HEK293T (cell line): Measurements from ENCODE around the gene CCDC88B.

Experiments
- CTCF ChIA-PET: fragments of 350-600 bp; formaldehyde crosslinking; extraction: SDS; loops from one replicate; lab custom pipeline; 2021; ENCODE audit warnings: antibody characterized with exemption, inconsistent platforms; lab: Yijun Ruan, JAX
- POLR2A ChIA-PET: fragments of 350-600 bp; formaldehyde crosslinking; extraction: SDS; loops from one replicate; lab custom pipeline; 2020; ENCODE audit warnings: antibody characterized with exemption, inconsistent platforms; lab: Yijun Ruan, JAX
- DNase-seq: peaks from one replicate; pipeline ENCODE4 v3.0.0; 2012; ENCODE audit warnings: mixed read lengths; ENCODE audit errors: extremely low spot score
- ARNT ChIP-seq: fragments of 450-650 bp; IDR thresholded peaks from 2 replicates; pipeline ENCODE4 v1.6.1; 2017; ENCODE audit warnings: mild to moderate bottlenecking
- BHLHE40 ChIP-seq: fragments of 450-650 bp; IDR thresholded peaks from 2 replicates; pipeline ENCODE4 v1.6.1; 2016; ENCODE audit warnings: mild to moderate bottlenecking, moderate library complexity, borderline replicate concordance
- CTBP1 ChIP-seq: fragments of 450-650 bp; IDR thresholded peaks from 2 replicates; pipeline ENCODE4 v1.6.1; 2016; ENCODE audit warnings: borderline replicate concordance
- ELF4 ChIP-seq: fragments of 450-650 bp; IDR thresholded peaks from 2 replicates; pipeline ENCODE4 v1.6.1; 2017; ENCODE audit warnings: antibody characterized with exemption
- FOXA1 ChIP-seq: fragments of 450-650 bp; IDR thresholded peaks from 2 replicates; pipeline ENCODE4 v1.6.1; 2016; ENCODE audit warnings: mild to moderate bottlenecking
- FOXK2 ChIP-seq: fragments of 450-650 bp; IDR thresholded peaks from 2 replicates; pipeline ENCODE4 v1.6.1; 2016; ENCODE audit warnings: mild to moderate bottlenecking
- FOXM1 ChIP-seq: fragments of 450-650 bp; IDR thresholded peaks from 2 replicates; pipeline ENCODE4 v1.6.1; 2017; ENCODE audit warnings: mild to moderate bottlenecking, borderline replicate concordance
- HDGF ChIP-seq: fragments of 450-650 bp; IDR thresholded peaks from 2 replicates; pipeline ENCODE4 v1.6.1; 2017; ENCODE audit warnings: antibody characterized with exemption, borderline replicate concordance
- L3MBTL2 ChIP-seq: fragments of 450-650 bp; conservative IDR thresholded peaks from 2 replicates; pipeline ENCODE4 v1.6.1; 2016; ENCODE audit warnings: mild to moderate bottlenecking
- LEF1 ChIP-seq: fragments of 450-650 bp; IDR thresholded peaks from 2 replicates; pipeline ENCODE4 v1.6.1; 2017; ENCODE audit warnings: mild to moderate bottlenecking, borderline replicate concordance
- NFRKB ChIP-seq: fragments of 450-650 bp; IDR thresholded peaks from 2 replicates; pipeline ENCODE4 v1.6.1; 2016; ENCODE audit warnings: mild to moderate bottlenecking, moderate library complexity
- PKNOX1 ChIP-seq: fragments of 450-650 bp; IDR thresholded peaks from 2 replicates; pipeline ENCODE4 v1.6.1; 2016
- SP1 ChIP-seq: fragments of 450-650 bp; IDR thresholded peaks from 2 replicates; pipeline ENCODE4 v1.6.1; 2017
- SUZ12 ChIP-seq: fragments of 450-650 bp; IDR thresholded peaks from 2 replicates; pipeline ENCODE4 v1.6.1; 2016; ENCODE audit warnings: mild to moderate bottlenecking
- TARDBP ChIP-seq: fragments of 450-650 bp; IDR thresholded peaks from 2 replicates; pipeline ENCODE4 v1.6.1; 2016
- ZNF384 ChIP-seq: fragments of 450-650 bp; IDR thresholded peaks from 2 replicates; pipeline ENCODE4 v1.6.1; 2016

Gene CCDC88B

DNA sequence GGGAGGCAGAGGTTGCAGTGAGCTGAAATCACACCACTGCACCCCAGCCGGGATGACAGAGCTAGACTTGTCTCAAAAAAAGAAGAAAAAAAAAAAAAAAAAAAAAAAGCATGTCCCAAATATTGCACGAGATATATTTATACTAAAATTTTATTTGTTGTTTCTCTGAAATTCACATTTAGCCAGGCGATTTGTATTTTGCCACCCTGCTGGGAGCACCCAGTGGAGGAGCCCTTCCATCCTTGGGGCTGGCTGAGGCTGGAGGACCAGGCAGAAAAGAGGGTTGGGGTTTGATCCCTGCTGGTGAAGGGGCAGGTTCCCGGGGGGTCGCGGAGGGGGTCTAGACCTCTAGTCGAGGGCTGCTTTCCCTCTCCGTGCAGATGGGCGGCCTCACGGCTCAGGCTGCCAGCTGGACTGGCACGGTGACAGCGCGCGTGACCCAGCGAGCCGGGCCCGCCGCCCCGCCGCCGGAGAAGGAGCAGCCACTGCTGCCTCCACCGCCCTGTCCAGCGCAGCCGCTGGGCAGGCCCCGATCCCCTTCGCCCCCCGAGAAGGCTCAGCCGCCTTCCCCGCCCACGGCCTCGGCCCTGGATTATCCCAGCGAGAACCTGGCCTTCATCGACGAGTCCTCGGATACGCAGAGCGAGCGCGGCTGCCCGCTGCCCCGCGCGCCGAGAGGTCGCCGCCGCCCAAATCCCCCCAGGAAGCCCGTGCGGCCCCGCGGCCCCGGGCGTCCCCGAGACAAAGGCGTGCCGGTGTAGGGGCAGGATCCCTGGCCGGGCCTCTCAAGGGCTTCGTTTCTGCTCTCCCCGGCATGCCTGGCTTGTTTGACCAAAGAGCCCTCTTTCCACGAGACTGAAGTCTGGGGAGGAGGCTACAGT is 40.8 kb upstream of the CCDC88B start:
- ChIA-PET POLR2A (no interaction called here), CTCF (no interaction called here)
- TF ChIP-seq ELF4 (no peak), ZNF384 (no peak), CTBP1 (no peak), FOXM1 (no peak), HDGF (no peak), LEF1 (no peak), FOXK2 (no peak), TARDBP (no peak), ARNT (no peak), NFRKB (no peak), SP1 (no peak), SUZ12 (no peak), PKNOX1 (no peak), BHLHE40 (no peak), FOXA1 (no peak), L3MBTL2 (no peak)
- no peak for DNase-seq

GRCh38 chr11:64299847-64300648 is 40.0 kb upstream of the CCDC88B start, which contains the start of gene CATSPERZ:
Gene CATSPERZ, plus strand, starts transcription at chr11:64300358. Its CDS starts 53 bp downstream, at chr11:64300411.
- ChIA-PET POLR2A (interaction anchor here (1.0 to 5.8 kb wide), 3 partner anchors 10 to 29 kb away, joined by 3 to 79 read pairs (median 4); partner anchors contain the start of gene BAD), CTCF (interaction anchor here (0.8 to 5.4 kb wide), 9 partner anchors 10 to 76 kb away, joined by 3 to 66 read pairs (median 6); partner anchors contain the start of genes KCNK4, PRDX5 and TRMT112)
- TF ChIP-seq CTBP1 = no peak
- TF ChIP-seq FOXM1 = no peak
- TF ChIP-seq LEF1 = no peak
- DNase-seq = no peak

- ChIA-PET POLR2A (interaction anchor here (0.7 to 7.0 kb wide), 12 partner anchors 13 to 118 kb away, joined by 3 to 79 read pairs (median 8); partner anchors contain the start of genes BAD, GPR137, PPP1R14B and PRDX5), CTCF (interaction anchor here (0.5 to 5.4 kb wide), 9 partner anchors 15 to 99 kb away, joined by 3 to 66 read pairs (median 7); partner anchors contain the start of genes PLCB3, PRDX5 and TRMT112)
- no peak for DNase-seq
- no peak for TF ChIP-seq ELF4
- TF ChIP-seq NFRKB = no peak
- TF ChIP-seq ARNT = no peak
- TF ChIP-seq L3MBTL2 = no peak
- TF ChIP-seq FOXK2 = no peak
- no peak for TF ChIP-seq HDGF
Observed at GRCh38 chr11:64303109-64304031, 36.6 kb upstream of the CCDC88B start.

DNA sequence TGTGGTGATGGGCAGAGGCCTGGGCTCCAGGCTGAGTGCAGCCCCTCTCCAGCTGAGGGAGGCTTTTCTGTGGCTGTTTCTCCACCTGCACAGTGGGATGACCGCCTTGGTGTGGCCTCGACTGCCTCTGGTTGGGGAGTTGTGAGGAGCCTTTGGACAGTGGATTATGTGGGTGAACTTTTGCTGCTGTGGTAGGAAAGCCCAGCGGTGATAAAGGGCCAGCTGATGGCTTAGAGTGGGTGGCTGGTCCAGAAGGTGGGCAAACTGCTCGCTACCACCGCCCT is 36.0 kb upstream of the CCDC88B start:
- POLR2A ChIA-PET = interaction anchor here (0.7 to 7.0 kb wide), 14 partner anchors 13 to 119 kb away, joined by 3 to 79 read pairs (median 8); partner anchors contain the start of genes BAD, GPR137, PPP1R14B and PRDX5
- CTCF ChIA-PET = interaction anchor here (0.5 to 5.4 kb wide), 10 partner anchors 14 to 99 kb away, joined by 3 to 66 read pairs (median 6); partner anchors contain the start of genes PLCB3, PRDX5 and TRMT112
- DNase-seq = no peak
- no peak for TF ChIP-seq PKNOX1
- TF ChIP-seq FOXM1 = no peak
- no peak for TF ChIP-seq BHLHE40
- TF ChIP-seq HDGF = no peak
- no peak for TF ChIP-seq ARNT

GRCh38 chr11:64304316-64305072 is 35.5 kb upstream of the CCDC88B start:
- peak; percentile 81 for DNase-seq
- ChIA-PET CTCF (interaction anchor here (0.6 to 5.4 kb wide), 16 partner anchors 14 to 285 kb away, joined by 3 to 66 read pairs (median 4); partner anchors contain the start of genes FKBP2, PLCB3, PRDX5 and TRMT112), POLR2A (interaction anchor here (0.7 to 7.0 kb wide), 18 partner anchors 10 to 119 kb away, joined by 3 to 79 read pairs (median 4); partner anchors contain the start of genes BAD, GPR137, PPP1R14B and PRDX5)
- TF ChIP-seq FOXK2 = no peak
- 0 out of 2 replicates have a peak, but pooled peaks have one; percentile 34 for TF ChIP-seq HDGF
- TF ChIP-seq L3MBTL2 = peak; percentile 61
